Gastroesophageal sphincter (tissue), 4 donors: ENCODE results near the gene HAVCR2. TPM values are rescaled to one million over a fixed set of nuclear protein-coding genes. Genes with fewer than 3 reads are reported as not detected.

ENCODE experiments used
- ATAC-seq: fragments of 150-250 bp; one replicate; pipeline ENCODE4 v1.9.1; 2016; ENCODE audit warnings: mild to moderate bottlenecking, moderate library complexity
- H3K27ac ChIP-seq, 4 donors: fragments of 200-600 bp; sonication (generic) in 3 of 4; 1 replicate in 3 of 4; 2 replicates in 1 of 4; pipeline ENCODE4 v1.5.1; 2016 to 2019
- H3K27me3 ChIP-seq: fragments of 200-600 bp; sonication (generic); one replicate; pipeline ENCODE4 v1.5.1; 2019
- H3K36me3 ChIP-seq, 2 donors: fragments of 200-600 bp; sonication (generic); one replicate each; pipeline ENCODE4 v1.5.1; 2019; ENCODE audit warnings: control low read depth in 1 of 2
- H3K4me1 ChIP-seq, 3 donors: fragments of 200-600 bp; sonication (generic); 1 replicate in 2 of 3; 2 replicates in 1 of 3; pipeline ENCODE4 v1.5.1; 2016 to 2019; ENCODE audit warnings: control low read depth in 2 of 3
- H3K4me3 ChIP-seq, 2 donors: fragments of 200-600 bp; sonication (generic); one replicate each; pipeline ENCODE4 v1.5.1; 2019; ENCODE audit warnings: mild to moderate bottlenecking in 1 of 2, moderate library complexity in 1 of 2
- H3K9me3 ChIP-seq, 3 donors: fragments of 200-600 bp; sonication (generic); one replicate each; pipeline ENCODE4 v1.5.1; 2017 to 2019; ENCODE audit warnings: control low read depth in 2 of 3
- EP300 ChIP-seq: sonication (generic); formaldehyde crosslinking; IDR thresholded peaks from one replicate; pipeline ENCODE4 v1.6.1; 2017; ENCODE audit warnings: antibody characterized with exemption, mild to moderate bottlenecking
- POLR2A ChIP-seq, 2 donors: fragments of 450-650 bp; IDR thresholded peaks; one replicate each; pipeline ENCODE4 v1.6.1; 2017; ENCODE audit warnings: antibody characterized with exemption in 2 of 2, mild to moderate bottlenecking in 2 of 2, moderate library complexity in 1 of 2
- POLR2AphosphoS5 ChIP-seq: sonication (generic); formaldehyde crosslinking; IDR thresholded peaks from one replicate; pipeline ENCODE4 v1.6.1; 2017; ENCODE audit warnings: antibody characterized with exemption
- WGBS, 2 donors: methylation state at CpG; one replicate each; pipeline ENCODE4 v1.1.5; 2018; ENCODE audit warnings: low coverage in 1 of 2; 5-methylcytosine and 5-hydroxymethylcytosine counted together
- total RNA-seq, 4 donors: library from RNA; depleted of rRNA; stranded (reverse); fragments of >200 nt; gene quantifications; one replicate each; pipeline ENCODE4 v1.1.0, GENCODE V29; 2016
- TF ChIP-seq, protein P1 (sequence below), 4 experiments: fragments of 200-600 bp in 2 of 4; fragments of 450-650 bp in 2 of 4; sonication (generic) in 1 of 4; IDR thresholded peaks; one replicate each; pipeline ENCODE4 v1.5.1; 2017 to 2019; ENCODE audit warnings: antibody characterized with exemption in 4 of 4, mild to moderate bottlenecking in 2 of 4, moderate library complexity in 2 of 4

HAVCR2 gene
- total RNA-seq, 4 donors from 2014 or later: 4.7 to 15.2 (median 10.1) TPM

GRCh38 chr5:157143127-157143971 is 34.5 kb upstream of the HAVCR2 start:
- peaks cover 0 to 10% of the 10 kb centered on the region in 2 donors for H3K36me3 ChIP-seq
- peak; percentile 73 for ATAC-seq
- H3K27ac ChIP-seq: peak overlapping the region; percentile 86 to 100 (median 90)
- no peak for TF ChIP-seq POLR2A (IDR thresholded peaks at IDR 0.05)
- TF ChIP-seq, protein P1, sequence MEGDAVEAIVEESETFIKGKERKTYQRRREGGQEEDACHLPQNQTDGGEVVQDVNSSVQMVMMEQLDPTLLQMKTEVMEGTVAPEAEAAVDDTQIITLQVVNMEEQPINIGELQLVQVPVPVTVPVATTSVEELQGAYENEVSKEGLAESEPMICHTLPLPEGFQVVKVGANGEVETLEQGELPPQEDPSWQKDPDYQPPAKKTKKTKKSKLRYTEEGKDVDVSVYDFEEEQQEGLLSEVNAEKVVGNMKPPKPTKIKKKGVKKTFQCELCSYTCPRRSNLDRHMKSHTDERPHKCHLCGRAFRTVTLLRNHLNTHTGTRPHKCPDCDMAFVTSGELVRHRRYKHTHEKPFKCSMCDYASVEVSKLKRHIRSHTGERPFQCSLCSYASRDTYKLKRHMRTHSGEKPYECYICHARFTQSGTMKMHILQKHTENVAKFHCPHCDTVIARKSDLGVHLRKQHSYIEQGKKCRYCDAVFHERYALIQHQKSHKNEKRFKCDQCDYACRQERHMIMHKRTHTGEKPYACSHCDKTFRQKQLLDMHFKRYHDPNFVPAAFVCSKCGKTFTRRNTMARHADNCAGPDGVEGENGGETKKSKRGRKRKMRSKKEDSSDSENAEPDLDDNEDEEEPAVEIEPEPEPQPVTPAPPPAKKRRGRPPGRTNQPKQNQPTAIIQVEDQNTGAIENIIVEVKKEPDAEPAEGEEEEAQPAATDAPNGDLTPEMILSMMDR (IDR thresholded peaks at IDR 0.05): peak in 1 of 4 experiments; percentile 13
- peaks cover 0 to 23% (median 9%) of the 10 kb centered on the region in 3 donors for H3K4me1 ChIP-seq
- no peaks in the 10 kb centered on the region for H3K9me3 ChIP-seq
- H3K4me3 ChIP-seq: peak overlapping the region; percentile 58 to 69
- WGBS, 2 donors: 11 to 15% methylated on average over 30 to 33 of the region's 33 CpGs
- no peaks in the 10 kb centered on the region for H3K27me3 ChIP-seq

DNA sequence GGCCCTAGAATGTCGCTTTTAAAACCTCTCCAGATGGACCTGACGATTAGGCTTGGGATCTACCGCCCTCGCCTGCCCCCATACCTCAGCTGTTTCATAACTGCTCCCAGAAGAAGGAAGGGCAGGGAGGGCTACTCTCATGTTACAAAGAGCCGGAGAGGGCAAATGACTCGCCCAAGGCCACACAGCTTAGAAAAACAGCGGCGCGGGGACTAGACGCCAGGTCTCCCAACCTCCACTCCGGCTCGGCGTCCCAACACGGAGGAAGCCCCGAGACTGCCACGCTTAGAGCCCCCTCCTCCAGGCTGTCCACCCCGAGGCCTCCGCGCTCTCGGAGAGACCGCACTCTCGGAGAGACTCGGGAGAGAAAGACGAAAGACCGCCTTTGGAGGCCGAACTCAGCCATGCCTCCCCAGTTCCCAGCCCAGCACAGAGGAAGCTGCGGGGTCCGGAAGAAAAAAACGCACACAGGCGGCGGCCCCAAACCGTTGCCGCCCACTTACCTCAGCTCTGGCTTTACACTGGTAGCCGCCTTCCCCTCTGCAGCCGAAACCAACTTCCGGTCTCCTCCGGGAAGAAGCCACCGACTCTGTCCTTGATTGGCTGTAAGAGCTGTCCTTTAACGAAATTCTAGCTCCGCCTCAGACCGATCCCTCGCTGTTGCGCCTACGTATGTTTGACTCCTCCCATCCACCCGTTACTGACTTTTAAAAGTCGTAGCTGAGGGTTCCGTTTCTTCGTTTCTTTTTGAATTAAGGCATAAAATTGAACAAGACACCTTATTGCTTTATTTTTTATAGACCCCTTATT is 33.7 kb upstream of the HAVCR2 start, which contains the start of gene MED7:
TSS of gene MED7 (minus strand) at position 549 of the 810 bp plus-strand sequence. CDS start 3,434 bp downstream, outside the sequence.
- H3K9me3 ChIP-seq: no peaks in the 10 kb centered on the region
- H3K4me3 ChIP-seq: peak within 1 kb of the TSS; percentile 58 to 69
- H3K27me3 ChIP-seq: no peaks in the 10 kb centered on the region
- H3K36me3 ChIP-seq: peaks cover 0 to 19% of the 10 kb centered on the region in 2 donors
- H3K4me1 ChIP-seq: peaks cover 0 to 23% (median 9%) of the 10 kb centered on the region in 3 donors
- peak; percentile 100 for ATAC-seq
- 0 to 1% methylated on average over 12 to 15 of the region's 48 CpGs for WGBS, 2 donors
- peak; percentile 95 for TF ChIP-seq POLR2AphosphoS5
- TF ChIP-seq, protein P1 (IDR thresholded peaks at IDR 0.05): no peak
- no peak for TF ChIP-seq EP300
- TF ChIP-seq POLR2A (IDR thresholded peaks at IDR 0.05): peak; percentile 43 to 70
- H3K27ac ChIP-seq: peak within 1 kb of the TSS; percentile 86 to 100 (median 90)

DNA sequence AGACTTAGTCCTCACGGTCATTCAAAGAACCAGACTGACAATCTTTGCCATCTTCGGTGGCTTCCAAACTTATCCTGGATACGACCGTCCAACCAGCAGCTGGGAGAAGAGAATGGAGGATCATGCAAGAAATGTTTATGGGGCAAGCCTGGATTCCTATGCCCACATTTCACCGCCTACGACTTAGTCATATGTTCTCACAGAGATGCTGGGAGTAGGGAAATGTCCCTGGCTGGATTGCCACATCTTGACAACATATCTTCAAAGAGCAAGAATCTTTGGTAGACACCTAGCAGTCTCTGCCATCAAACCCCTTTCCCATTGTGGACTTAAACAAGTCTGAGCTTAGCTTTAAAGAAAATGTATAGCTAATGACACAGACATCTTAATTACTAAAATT is 28.8 kb upstream of the HAVCR2 start:
- TF ChIP-seq, protein P1 (IDR thresholded peaks at IDR 0.05): no peak
- TF ChIP-seq POLR2AphosphoS5: no peak
- no peak for TF ChIP-seq POLR2A (IDR thresholded peaks at IDR 0.05)
- no peak for TF ChIP-seq EP300
- no peak for ATAC-seq
- H3K27me3 ChIP-seq: no peaks in the 10 kb centered on the region
- H3K9me3 ChIP-seq: no peaks in the 10 kb centered on the region
- WGBS, 2 donors: 72 to 100% methylated on average over 2 to 6 of the region's 6 CpGs
- peaks cover 0 to 17% (median 9%) of the 10 kb centered on the region in 3 donors for H3K4me1 ChIP-seq
- H3K27ac ChIP-seq: no peak overlapping the region
- no peak overlapping the region for H3K4me3 ChIP-seq
- H3K36me3 ChIP-seq: peaks cover 0 to 35% of the 10 kb centered on the region in 2 donors

- TF ChIP-seq, protein P1 (IDR thresholded peaks at IDR 0.05): no peak
- TF ChIP-seq POLR2A (IDR thresholded peaks at IDR 0.05) (no peak), POLR2AphosphoS5 (no peak), EP300 (no peak)
- H3K27ac ChIP-seq: no peak overlapping the region
- no peak for ATAC-seq
- no peaks in the 10 kb centered on the region for H3K9me3 ChIP-seq
- H3K4me3 ChIP-seq: no peak overlapping the region
- H3K4me1 ChIP-seq: no peaks in the 10 kb centered on the region
- H3K27me3 ChIP-seq: no peaks in the 10 kb centered on the region
- peaks cover 0 to 14% of the 10 kb centered on the region in 2 donors for H3K36me3 ChIP-seq
- WGBS, 2 donors: 15 to 43% methylated on average over 1 of the region's 1 CpG
These were observed 23.4 kb upstream of the HAVCR2 start for GRCh38 chr5:157132281-157132612.
